ENCODE results near the gene CARS1.

CARS1 gene

GRCh38 chr11:2990617-2991451 is 66.4 kb downstream of the CARS1 start:
- peak; percentile 55 for DNase-seq

GRCh38 chr11:2989551-2989950 is 67.7 kb downstream of the CARS1 start:
- DNase-seq = no peak

GRCh38 chr11:2989006-2989405 is 68.2 kb downstream of the CARS1 start:
- no peak for DNase-seq

DNA sequence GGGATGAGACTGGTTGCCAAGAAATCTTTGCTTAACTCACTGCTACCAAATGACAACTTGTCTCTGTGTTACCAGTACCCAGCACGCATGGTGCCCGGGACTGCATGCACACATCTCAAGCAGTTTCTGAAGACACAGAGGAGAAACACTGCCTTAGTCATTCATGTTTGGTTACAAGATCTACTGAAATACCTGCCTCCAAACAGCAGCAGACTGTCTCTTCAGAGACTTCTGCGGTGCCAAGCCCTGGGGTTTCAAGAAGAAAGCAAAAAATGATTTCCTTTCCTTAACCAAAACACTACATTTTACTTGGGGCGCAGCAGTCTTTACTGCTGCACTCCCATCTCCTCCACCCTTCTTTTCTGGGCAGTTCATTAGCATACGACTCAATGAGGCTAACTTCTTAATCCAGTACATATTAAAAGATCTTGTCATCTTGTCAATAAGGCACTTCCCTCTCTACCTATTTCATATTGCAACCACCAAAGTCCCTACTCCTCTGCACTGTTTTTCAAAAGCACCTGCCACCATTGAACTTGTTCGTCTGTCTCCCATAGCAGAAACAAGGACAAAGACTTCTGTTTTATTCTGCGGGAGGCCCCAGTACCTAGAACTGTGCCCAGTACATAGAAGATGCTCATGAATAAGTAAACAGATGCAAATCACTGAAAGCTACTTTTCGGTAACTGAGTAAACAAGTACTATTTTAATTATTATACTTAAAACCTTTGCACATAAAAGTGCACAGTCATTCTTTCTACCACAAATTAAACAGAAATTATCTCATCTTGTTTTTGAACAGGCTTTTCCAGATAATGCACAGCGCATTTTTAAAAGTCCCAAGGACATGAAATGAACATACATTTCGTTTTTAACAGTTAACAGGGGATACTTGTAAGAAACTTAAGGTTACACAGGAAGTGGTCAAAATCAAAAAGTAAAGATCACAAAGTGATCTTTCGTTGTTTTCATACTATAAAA is 69.1 kb downstream of the CARS1 start:
- peak; percentile 71 for DNase-seq

DNA sequence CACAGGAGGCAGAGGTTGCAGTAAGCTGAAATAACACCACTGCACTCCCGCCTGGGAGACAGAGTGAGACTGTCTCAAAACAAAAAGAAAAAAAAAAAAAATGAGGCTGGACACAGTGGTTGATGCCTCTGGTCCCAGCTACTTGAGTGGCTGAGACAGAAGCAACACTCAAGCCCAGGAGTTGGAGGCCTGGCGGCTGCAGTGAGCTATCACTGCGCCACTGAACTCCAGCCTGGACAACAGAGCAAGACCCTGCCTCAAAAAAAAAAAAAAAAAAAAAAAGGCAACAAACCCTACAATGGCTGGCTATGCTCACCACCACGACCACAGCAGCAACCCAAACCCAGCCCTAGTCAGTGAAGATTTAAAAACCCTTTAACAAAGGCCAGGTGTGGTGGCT is 73.3 kb downstream of the CARS1 start:
- DNase-seq = no peak

DNA sequence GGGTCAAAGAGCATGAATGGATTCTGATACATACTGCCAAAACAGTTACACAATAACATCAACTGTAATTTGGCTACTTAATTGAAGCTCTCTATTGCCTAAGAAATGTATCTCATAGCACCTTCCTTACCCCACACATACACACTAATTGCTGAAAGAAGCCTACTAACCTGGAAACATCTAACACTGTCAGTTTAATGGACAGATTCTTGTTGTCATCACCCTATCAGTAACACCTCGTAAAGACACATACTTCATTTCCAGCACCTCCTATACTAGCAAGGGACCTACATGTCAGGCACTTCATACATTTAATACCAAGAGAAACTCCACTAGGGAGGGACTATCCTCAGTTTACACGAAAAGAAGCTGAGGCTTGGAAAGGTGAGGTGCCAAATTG is 75.0 kb downstream of the CARS1 start:
- no peak for DNase-seq

- no peak for DNase-seq
Measured at GRCh38 chr11:2981130-2981529, 76.1 kb downstream of the CARS1 start.

DNA sequence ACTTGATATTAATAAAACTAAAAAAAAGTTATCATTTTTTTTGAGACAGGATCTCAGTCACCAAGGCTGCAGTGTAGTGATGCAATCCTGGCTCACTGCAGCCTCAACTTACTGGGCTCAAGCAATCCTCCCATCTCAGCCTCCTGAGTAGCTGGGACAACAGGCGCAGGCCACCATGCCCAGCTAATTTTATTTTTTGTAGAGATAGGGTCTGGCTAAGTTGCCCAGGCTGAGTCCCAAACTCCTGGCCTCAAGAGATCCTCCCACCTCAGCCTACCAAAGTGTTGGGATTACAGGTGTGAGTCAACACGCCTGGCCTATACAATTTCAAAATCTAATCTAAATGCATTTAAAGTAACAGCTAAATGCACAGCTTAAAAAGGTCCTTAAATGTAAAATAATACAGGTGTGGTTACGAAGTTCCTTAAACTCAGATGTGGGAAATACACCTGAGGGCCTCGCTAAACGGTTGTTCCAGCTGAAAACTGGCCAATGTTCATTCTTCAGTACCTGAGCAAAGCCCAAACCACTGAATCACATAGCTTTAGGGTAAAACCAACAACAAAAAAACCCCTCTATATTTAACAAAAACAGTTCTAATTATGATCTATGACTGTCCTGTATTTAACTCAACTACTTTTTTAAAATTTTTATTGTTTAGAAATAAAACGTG is 76.9 kb downstream of the CARS1 start:
- DNase-seq = no peak

- no peak for DNase-seq
Measured at GRCh38 chr11:2977113-2977512, 80.1 kb downstream of the CARS1 start.

DNA sequence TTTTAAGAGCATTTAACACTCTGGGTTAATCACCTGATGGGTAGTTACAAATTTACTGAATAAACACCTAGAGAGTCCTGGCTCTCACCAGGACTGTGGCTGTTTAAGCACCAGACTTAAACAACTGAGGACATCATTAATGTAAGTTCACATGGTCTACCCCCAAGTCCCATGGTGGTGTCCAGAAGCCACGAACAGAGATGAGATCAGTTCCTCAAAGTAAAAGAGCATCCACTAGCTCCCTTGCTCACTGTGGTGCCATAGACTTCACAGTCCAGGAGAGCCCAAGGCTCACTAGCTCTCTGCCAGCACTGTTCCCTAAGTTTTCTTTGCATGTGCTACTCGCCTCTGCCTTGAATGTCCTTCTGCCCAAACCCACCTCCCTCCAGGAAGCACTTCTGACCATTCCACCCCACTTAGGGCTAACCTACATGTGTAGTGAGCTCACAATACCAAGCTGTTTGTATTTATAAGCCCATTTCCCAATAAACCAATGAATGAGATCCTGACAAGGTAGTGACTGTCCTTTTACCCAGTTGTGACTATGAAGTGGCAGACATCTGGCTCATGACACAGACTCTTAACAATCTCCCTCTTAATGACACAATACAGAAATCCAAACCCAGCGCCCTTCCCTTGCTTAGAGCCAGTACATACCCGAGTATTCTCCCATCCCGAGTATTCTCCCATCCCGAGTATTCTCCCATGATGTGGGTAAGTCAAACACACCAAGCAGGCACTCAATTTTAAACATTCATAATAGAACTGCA is 80.7 kb downstream of the CARS1 start:
- no peak for DNase-seq

DNA sequence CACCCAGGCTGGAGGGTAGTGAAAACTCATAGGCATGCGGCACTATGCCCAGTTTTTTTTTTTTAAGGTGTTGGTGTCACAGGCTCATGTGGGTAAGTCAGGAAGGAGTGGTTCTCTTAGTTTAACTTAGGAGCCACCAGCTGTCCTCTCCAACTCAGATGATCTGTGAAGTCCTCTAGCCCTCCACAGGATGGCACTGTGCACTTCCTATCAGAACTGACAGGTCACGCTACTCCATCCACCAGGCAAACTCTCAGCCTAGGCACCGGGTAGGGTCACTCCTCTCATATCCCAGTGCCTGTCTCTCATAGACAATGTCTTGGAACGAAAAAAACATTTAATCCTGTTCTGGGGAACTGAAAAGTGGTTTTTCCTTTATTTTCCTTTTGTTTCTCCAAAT is 81.6 kb downstream of the CARS1 start:
- peak; percentile 64 for DNase-seq

DNA sequence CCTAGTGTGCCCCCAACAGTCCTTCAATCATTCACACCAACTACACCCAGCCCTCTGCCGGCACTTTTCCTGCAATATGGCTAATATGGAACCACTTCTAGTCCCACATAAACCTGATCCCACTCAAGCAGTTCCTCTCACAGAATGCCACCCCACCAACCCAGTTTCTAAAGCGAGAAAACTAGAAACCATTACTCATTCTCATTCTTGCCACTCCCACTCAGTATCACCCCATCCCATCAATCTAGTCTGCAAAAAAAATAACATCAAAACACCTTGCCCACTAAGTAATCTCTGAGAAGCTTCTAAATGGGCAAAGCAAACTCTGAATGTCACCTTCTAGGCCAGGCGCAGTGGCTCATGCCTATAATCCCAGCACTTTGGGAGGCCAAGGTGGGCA is 83.0 kb downstream of the CARS1 start:
- no peak for DNase-seq

DNA sequence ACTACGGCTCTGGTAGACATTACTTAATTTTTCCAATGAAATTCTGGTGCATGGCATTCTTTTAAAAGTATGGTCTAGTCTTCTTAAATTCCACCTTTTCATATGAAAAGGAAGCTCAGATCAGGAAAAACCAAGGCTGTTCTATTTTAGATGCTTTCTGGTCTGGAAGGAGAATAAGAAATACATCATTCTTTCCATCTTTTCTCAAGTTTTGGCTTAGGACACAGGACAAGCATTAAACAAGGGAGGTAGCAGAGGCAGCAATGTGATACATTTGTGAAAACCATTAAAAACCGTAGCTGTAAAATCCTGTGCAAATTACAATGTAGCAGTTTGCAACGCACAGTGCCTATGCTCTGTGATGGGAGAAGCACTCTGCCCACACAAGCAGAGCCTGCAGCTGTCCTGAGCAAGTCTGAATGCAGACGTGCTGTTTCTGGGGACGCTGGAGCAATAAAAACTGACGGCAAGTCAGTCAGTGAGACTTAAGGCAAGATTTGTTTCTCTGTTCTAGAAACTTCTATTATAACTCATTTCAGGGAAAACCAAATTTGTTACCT is 88.8 kb downstream of the CARS1 start:
- DNase-seq = no peak

DNA sequence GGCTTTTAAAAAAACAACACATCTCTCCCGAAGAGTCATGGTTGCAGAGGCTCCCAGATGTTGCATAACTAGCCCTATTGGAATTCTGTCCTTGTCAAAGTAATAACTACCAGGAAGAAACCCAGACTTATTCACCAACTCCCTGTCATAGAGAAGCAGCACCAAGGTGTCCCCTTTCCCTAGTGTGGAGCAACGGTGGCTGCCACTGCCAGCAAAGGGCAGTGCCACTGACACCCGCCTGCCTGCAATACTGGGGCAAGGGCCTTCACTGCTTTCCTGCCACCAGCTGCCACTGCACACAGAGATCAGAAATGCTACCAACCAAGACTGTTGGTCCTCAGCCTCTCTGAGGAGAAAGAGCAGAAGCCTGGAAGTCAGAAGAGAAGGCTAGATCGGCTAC is 92.4 kb downstream of the CARS1 start:
- no peak for DNase-seq

GRCh38 chr11:2963761-2964160 is 93.5 kb downstream of the CARS1 start:
- DNase-seq = no peak

DNA sequence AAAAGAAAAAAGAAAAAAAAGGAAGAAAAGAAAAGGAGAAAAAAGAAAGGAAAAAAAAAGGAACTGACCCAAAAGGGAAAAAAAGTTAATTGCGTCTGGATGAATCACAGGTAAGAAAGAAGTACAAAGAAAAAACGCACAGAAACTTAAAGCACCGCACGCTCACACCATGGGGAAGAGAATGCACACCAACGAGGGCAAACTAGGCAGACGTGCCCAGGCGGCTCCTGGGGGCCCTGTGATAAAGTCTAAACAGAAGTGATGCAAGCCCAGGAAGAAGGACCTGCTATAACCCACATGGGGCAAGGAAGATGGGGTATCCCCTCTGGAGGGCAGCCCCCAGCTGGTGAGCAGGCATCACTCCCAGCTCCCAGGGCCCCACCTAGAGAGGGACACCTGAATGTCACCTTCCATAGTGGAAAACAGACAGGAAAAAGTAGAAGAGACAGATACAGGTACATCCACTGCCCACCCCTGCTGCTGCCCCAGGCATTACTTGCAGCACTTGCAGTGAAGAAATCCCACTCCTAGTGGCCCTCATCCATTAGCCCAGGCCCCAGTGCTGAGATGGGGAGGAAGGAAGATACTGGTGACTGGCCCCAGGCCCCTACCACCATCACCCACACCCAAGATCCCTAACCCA is 94.0 kb downstream of the CARS1 start:
- no peak for DNase-seq

GRCh38 chr11:2961080-2961479 is 96.1 kb downstream of the CARS1 start:
- DNase-seq = no peak

- DNase-seq = no peak
Measured at GRCh38 chr11:2960139-2960538, 97.1 kb downstream of the CARS1 start.

DNA sequence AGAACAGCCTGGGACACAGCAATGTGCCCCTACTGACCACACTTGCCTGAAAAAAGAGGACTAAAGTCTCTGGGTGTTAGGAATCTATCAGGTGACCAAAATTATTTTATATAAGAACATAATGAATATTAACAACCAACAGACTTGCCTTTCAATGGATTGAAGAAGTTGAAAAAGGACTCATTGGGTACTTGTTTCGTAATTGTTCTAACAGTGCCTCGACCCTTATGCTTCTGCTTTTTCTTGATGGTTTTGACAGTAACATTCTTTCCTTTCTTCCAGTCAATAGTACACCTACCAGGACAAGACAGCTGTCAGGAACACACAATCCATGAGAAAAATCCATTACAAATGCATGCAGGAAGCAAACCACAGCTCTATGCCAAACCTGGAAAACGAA is 99.0 kb downstream of the CARS1 start:
- DNase-seq = no peak

DNA sequence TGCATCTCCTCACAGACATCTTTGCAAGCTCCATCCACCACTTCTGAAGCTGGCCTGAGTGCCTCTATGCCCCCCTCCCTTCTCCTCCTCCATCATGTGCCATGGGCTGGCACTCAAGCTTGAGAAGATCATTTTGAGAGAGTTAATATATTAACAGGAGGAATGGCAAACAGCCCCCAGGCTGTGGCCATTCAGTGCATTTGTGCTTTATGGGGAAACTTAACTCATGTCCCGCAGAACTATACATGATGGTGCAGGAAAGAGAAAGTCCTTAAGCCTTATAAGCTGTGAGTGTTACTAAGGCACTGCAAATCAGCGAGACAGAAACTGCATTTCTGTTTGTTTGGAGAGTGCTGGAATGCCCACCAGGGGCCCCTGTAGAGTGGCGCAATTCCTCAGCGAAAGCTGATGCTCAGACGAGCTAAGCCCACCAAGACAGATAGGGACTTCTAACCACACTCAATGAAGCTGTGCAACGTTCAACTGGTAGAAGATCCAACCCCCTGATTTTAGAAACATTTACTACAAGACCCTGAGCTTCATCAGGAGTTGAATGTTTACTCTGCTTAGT is 101.2 kb downstream of the CARS1 start:
- no peak for DNase-seq

- no peak for DNase-seq
Measured at GRCh38 chr11:2954263-2954662, 103.0 kb downstream of the CARS1 start.

Measured in CD4-positive, alpha-beta T cell treated with Interleukin-17A for 4 hours (primary cell).